Astrocyte (in vitro differentiated cells and primary cell): ENCODE data around the gene BCL2L14.
"Not testable (repeated sequence)": the region's sequence is repeated elsewhere in the genome, so short reads cannot be mapped to it uniquely, and the experiment has no call there.

ENCODE experiments used
- EZH2 ChIP-seq: IDR thresholded peaks from 2 replicates; pipeline ENCODE4 v1.6.1; 2012; ENCODE audit warnings: mild to moderate bottlenecking, low read length, inconsistent platforms; ENCODE audit not compliant: insufficient read depth
- TF ChIP-seq, protein P1 (sequence below): IDR thresholded peaks from 2 replicates; pipeline ENCODE4 v1.5.1; 2011; ENCODE audit warnings: low read depth, mild to moderate bottlenecking, inconsistent platforms, low read length, moderate library complexity; ENCODE audit not compliant: insufficient read depth

GRCh38 chr12:12144531-12144930 is 73.8 kb downstream of the BCL2L14 start:
- TF ChIP-seq, protein P1, sequence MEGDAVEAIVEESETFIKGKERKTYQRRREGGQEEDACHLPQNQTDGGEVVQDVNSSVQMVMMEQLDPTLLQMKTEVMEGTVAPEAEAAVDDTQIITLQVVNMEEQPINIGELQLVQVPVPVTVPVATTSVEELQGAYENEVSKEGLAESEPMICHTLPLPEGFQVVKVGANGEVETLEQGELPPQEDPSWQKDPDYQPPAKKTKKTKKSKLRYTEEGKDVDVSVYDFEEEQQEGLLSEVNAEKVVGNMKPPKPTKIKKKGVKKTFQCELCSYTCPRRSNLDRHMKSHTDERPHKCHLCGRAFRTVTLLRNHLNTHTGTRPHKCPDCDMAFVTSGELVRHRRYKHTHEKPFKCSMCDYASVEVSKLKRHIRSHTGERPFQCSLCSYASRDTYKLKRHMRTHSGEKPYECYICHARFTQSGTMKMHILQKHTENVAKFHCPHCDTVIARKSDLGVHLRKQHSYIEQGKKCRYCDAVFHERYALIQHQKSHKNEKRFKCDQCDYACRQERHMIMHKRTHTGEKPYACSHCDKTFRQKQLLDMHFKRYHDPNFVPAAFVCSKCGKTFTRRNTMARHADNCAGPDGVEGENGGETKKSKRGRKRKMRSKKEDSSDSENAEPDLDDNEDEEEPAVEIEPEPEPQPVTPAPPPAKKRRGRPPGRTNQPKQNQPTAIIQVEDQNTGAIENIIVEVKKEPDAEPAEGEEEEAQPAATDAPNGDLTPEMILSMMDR: not testable (repeated sequence)
- not testable (repeated sequence) for TF ChIP-seq EZH2
